Activated T-cell treated with anti-CD3 and anti-CD28 coated beads for 1 hour (primary cell): ENCODE measurements around the gene RAB37.

Source experiments
- DNase-seq: peaks from one replicate; pipeline ENCODE4 v3.0.0-alpha.2; 2020; ENCODE audit warnings: low read depth

The RAB37 gene

GRCh38 chr17:74778960-74779359 is 41.9 kb downstream of the RAB37 start:
- DNase-seq: no peak

GRCh38 chr17:74779501-74779900 is 42.4 kb downstream of the RAB37 start:
- DNase-seq: no peak

GRCh38 chr17:74779948-74780400 is 42.9 kb downstream of the RAB37 start:
- DNase-seq: peak; percentile 37

GRCh38 chr17:74780443-74781238 is 43.6 kb downstream of the RAB37 start:
- DNase-seq: no peak

GRCh38 chr17:74782571-74782970 is 45.5 kb downstream of the RAB37 start:
- DNase-seq: no peak

GRCh38 chr17:74784125-74784810 is 47.2 kb downstream of the RAB37 start:
- no peak for DNase-seq

GRCh38 chr17:74785096-74785980 is 48.3 kb downstream of the RAB37 start:
- no peak for DNase-seq

GRCh38 chr17:74785981-74786360 is 48.9 kb downstream of the RAB37 start:
- no peak for DNase-seq

- DNase-seq: no peak
These were observed 49.5 kb downstream of the RAB37 start for GRCh38 chr17:74786431-74787055.

- DNase-seq: no peak
These were observed 53.4 kb downstream of the RAB37 start for GRCh38 chr17:74790161-74791058.

GRCh38 chr17:74792586-74793105 is 55.6 kb downstream of the RAB37 start:
- no peak for DNase-seq

- no peak for DNase-seq
These were observed 58.4 kb downstream of the RAB37 start for GRCh38 chr17:74795327-74796020.

GRCh38 chr17:74796211-74796610 is 59.2 kb downstream of the RAB37 start:
- no peak for DNase-seq

- DNase-seq: no peak
These were observed 59.8 kb downstream of the RAB37 start for GRCh38 chr17:74796866-74797265.
